ENCODE results near the gene SDHAF1. TPM values are rescaled to one million over a fixed set of nuclear protein-coding genes. Genes with fewer than 3 reads are reported as not detected.

SDHAF1 gene
- total RNA-seq, 4 donors from 2014 or later, result 8.6 to 59.9 (median 42.5) TPM

DNA sequence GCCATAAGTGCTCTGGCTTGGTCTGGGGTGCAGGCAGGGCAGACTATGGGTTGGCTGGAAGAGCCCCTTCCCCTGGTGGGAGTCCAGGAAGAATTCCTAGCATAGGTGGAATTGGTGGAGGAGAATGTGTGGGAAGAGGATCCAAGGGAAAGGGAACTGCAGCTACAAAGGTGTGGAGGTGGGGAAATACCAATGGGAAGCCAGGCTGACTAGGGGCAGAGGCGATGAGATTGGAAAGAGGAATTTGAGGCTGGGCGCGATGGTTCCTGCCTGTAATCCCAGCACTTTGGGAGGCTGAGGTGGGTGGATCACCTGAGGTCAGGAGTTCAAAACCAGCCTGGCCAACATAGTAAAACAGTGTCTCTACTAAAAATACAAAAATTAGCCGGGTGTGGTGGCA is 4.8 kb upstream of the SDHAF1 start:
- TF ChIP-seq CTCF (IDR thresholded peaks at IDR 0.05; ENCODE audit: low read depth), result no peak

GRCh38 chr19:35990771-35991730 is 3.9 kb upstream of the SDHAF1 start:
- no peak for TF ChIP-seq CTCF (IDR thresholded peaks at IDR 0.05; ENCODE audit: low read depth)

- TF ChIP-seq CTCF (IDR thresholded peaks at IDR 0.05; ENCODE audit: low read depth), result no peak
Observed at GRCh38 chr19:35991731-35992450, 3.1 kb upstream of the SDHAF1 start.

DNA sequence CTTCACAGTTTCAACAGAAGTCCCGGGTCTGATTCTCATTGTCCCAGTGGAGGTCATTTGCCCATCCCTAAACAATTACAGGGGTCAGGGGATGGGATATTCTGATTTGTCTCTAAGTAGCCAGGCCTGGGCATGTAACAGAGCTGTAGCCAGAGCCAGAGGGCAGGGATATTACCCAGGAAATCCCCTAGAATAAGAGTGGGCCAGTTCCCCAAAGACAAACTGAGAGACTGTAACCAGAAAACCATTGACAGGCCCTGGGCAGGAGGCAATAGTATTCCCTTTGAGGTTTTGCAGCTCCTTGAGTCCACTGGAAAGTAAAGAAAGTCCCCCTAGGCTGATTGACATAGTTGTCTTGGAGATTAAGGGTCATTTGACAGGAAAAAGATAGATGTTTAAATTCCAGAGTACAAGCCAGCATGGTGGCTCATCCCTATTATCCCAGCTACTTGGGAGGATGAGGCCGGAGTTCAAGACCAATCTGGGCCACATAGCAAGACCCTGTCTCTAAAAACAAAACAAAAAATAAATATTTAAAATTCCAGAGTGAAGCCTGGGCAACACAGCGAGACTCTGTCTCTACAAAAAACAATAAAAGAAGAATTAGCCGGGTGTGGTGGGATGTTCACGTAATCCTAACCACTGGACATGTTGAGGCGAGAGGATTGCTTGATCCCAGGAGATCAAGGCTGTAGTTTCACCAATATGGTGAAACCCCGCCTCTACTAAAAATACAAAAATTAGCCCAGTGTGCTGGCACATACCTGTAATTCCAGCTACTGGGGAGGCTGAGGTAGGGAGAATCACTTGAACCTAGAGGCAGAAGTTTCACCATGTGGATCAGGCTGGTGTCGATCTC is 1.9 kb upstream of the SDHAF1 start:
- TF ChIP-seq CTCF (IDR thresholded peaks at IDR 0.05; ENCODE audit: low read depth), result no peak

GRCh38 chr19:35993923-35994598 is 927 bp upstream of the SDHAF1 start:
- no peak for TF ChIP-seq CTCF (IDR thresholded peaks at IDR 0.05; ENCODE audit: low read depth)

DNA sequence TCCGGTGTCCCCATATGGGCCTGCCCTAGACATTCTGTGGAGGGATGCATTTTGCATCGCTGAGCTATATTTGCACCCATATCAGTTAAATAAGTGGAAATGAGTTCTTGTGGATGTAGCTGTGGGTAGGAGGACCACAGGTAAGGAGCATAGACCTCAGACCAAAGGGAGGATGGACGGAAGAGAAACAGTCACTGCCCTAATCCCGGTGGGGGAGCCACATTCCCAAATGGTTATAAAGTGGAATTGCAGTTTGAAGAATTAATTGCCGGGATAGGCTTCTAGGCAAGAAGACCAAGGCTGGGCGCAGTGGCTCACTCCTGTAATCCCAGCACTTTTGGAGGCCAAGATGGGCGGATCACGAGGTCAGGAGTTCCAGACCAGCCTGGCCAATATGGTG is 1.8 kb downstream of the SDHAF1 start:
- no peak for TF ChIP-seq CTCF (IDR thresholded peaks at IDR 0.05; ENCODE audit: low read depth)

Measured in subcutaneous adipose tissue (tissue), 4 donors.